Activated T-cell treated with anti-CD3 and anti-CD28 coated beads, Interleukin-2, amount 50 U/mL, for 48 hours (primary cell): ENCODE data around the gene BRSK1.
A peak's percentile ranks its signal among the peaks of the same experiment; 100 is the strongest.

Source experiments
- DNase-seq, 2 experiments: peaks; one replicate each; pipeline ENCODE4 v3.0.0-alpha.2; 2020

BRSK1 gene

GRCh38 chr19:55275851-55276719 lies 7.7 kb upstream of the BRSK1 start:
- no peak for DNase-seq

DNA sequence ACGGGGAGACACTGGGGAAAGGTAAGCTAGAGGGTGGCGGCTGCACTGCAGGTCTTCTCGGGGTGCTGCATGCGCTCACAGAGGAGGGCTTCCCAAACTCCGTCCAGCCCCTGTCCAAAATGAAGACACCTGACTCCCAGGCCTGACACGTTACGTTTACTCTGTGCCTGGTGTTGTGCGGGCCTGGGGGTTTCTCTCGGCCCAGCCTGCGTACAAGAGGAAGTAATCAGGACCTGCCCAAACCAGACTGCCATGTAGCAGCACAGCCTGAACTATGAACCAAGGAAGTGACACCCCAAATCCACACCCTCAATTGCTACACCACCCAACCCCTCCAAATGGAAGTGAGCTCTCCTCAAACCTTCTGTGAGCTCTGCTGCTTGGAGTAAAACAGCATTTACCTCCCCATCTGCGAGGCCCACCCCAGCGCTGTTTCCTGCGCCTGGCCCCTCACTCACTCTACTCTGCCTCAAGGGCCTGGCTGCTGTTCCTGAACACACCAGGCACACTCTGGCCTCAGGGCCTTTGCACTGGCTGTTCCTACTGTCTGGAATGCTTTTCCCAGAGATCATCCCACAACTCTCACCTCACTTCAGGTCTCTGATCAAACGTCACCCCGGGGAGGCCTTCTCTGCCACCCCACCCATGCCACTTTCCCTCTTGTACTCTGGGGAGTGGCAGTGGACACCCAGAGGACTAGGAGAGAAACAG lies 6.9 kb upstream of the BRSK1 start:
- no peak for DNase-seq

DNA sequence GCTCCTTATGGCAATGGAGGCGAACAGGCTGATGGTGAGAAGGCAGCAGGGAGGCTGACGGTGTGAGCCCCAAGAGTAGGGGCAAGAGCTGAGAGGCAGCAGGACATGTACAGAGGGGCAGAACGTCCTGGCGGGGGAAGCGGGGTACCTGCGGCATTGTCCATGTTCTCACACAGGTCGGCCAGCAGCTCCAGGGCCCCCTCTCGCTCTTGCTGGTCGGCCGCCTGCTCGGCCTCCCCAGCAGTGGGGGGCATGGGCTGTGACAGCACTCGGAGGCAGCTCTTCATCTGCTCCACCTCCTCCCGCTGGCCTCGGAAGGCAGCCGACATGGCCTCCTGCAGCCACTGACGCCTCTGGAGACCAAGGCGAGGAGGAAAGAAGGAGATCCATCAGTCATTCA lies 6.3 kb upstream of the BRSK1 start:
- no peak for DNase-seq

GRCh38 chr19:55278391-55279135 lies 5.2 kb upstream of the BRSK1 start:
- no peak for DNase-seq

DNA sequence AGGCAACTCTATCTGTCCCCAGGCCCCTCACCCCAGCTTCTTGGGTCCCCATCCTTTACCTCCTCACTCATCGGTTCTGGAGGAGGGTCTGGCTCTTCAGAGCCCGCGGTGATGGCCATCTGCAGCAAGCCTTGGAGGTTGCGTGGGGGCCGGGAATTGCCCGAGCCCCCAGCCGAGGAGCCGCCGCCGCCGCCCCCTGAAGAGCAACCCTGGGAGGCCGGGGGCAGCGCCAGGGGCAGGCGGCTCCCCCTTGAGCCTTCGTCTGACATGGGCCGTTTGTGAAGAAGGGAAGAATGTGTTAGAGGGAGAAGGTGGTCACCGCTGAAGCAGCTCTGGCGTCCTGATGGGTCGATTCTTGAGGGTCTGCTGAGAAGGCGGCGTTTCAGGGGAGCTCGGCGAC lies 4.5 kb upstream of the BRSK1 start:
- no peak for DNase-seq

DNA sequence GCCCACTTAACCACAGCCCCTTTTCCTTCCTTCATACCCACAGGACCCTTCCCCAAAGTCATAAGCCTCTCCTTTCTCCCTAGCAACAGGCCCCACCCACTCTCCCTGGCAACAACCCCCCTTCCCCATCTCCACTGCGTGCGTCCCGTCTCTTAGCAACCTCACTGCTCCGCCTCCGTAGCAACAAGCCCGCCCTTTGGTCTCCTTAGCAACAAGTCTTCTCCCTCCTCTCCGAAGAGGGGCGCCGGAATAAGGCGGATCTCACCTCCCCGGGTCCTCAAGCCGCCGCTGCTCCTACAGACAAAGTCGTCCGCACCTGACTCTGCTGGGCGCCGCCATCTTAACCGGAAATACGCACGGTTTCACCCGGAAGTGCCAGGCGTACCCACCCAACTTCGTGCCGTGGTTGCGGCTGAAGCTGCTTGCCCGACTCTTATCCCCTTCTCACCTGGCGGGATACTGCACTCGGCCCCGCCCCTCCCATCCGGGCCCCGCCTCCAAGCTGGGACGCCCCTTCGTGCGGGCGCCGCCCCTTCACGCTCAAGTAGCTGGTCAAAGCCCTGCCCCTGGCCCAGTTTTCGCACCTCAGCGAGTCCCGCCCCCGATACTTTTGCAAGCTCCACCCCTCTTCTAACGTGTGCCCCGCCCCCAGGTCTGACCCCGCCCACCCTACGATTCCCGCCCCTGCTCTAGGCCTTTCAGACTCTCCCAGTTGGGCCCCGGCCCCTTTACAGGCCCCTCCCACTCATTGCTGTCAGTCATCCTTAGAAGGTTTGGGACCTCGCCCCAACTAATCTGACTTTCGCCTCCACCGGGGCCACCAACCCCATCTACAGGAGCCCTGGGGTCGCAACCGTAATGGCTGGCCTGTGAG lies 3.8 kb upstream of the BRSK1 start, which contains the start of gene HSPBP1:
Gene HSPBP1, minus strand, starts transcription at position 341 of the 874 bp plus-strand sequence. CDS start 502 bp downstream, outside the sequence.
- peak; percentile 99 for DNase-seq

- no peak for DNase-seq
Measured at GRCh38 chr19:55284405-55285058, 735 bp downstream of the BRSK1 start.

GRCh38 chr19:55285229-55285890 lies 1.6 kb downstream of the BRSK1 start:
- DNase-seq: no peak

DNA sequence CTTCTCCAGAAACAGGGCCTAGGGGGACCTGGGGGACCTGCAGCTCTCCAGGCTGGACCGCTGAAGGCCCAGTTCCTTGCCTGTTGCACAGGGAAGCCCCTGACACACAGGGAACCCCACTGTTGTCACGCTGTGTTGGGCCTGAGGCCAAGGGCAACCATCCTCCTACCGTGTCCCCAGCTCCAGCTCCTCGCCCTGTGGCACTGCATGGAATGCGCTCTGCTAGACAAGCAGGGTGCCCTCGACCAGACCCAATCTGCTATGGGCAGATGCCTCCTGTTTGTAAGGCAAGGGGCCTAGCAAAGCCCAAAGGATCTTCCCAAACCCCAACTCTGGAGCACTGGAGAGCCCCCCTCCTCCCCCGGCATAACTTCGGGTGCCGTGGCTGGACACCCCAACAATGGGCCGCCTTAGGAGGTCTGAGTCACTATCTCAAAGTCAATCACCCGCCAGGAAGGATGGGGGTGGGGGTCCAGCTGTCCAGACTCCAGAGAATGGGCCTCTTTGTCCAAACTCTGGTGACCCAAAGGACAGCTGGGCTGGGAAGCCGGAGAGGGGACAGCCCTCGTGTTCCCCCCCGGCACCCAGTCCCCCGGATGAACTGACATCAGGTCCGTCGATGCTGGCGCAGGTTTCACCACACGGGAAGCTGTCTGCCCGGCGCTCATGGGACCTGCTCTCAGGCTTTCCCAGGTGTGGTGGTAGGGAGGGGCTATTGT lies 3.7 kb downstream of the BRSK1 start:
- no peak for DNase-seq

GRCh38 chr19:55289117-55289796 lies 5.5 kb downstream of the BRSK1 start:
- no peak for DNase-seq

GRCh38 chr19:55297267-55297666 lies 13.5 kb downstream of the BRSK1 start:
- DNase-seq: no peak

- no peak for DNase-seq
Measured at GRCh38 chr19:55299991-55300390, 16.2 kb downstream of the BRSK1 start.

- no peak for DNase-seq
Measured at GRCh38 chr19:55300886-55301458, 17.2 kb downstream of the BRSK1 start.

GRCh38 chr19:55301459-55302317 lies 17.9 kb downstream of the BRSK1 start:
- peak; percentile 98 to 99 for DNase-seq

GRCh38 chr19:55302318-55302703 lies 18.5 kb downstream of the BRSK1 start:
- DNase-seq: no peak

DNA sequence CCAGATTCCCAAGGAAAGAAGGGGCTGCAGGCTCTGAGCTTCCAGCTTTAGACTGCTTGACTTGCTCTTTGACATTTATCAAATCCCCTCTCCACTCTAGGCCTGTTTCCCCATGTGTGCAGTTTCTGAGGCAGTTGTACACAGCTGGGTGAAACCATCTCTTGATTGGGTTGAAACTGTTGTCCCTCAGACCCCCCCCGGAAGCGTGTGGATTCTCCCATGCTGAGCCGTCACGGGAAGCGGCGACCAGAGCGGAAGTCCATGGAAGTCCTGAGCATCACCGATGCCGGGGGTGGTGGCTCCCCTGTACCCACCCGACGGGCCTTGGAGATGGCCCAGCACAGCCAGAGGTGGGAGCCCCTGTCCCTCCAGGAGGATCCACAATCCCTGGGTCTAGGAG lies 19.7 kb downstream of the BRSK1 start:
- no peak for DNase-seq

DNA sequence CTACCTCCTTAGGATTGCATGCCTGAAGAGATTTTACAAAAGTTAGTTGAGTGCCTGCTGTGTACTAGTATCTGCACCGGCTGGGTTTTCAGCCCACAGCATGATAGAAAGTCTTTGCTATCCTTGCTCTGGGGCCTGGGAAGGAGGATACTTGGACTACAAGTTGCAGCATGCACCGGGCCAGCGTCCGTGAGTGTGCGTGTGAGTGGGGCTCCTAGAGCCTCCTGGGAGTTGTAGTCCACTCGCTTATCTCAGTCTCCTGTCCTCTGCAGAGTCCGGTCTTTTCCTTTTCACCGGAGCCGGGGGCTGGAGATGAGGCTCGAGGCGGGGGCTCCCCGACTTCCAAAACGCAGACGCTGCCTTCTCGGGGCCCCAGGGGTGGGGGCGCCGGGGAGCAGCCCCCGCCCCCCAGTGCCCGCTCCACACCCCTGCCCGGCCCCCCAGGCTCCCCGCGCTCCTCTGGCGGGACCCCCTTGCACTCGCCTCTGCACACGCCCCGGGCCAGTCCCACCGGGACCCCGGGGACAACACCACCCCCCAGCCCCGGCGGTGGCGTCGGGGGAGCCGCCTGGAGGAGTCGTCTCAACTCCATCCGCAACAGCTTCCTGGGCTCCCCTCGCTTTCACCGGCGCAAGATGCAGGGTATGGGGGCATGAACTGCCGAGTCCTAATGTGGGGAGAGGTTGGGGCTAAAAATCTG lies 20.6 kb downstream of the BRSK1 start:
- DNase-seq: peak; percentile 46 to 58

DNA sequence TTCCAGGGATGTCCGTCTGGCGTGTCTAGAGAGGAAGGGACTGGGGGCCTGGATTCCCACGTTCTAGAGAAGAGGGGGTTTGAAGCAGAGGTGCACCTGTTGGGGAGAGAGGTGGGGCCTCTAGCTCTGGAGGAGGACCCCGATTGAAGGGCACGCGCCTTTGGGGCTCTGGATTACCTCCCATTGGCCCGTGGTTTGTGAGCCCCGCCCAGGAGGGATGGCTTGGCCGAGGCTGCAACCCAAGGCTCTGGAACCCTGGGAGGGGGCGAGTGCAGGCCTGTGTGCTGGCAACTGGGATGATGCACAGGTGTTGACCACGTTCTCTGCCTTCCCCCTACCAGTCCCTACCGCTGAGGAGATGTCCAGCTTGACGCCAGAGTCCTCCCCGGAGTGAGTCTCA lies 21.2 kb downstream of the BRSK1 start:
- no peak for DNase-seq
